Panc1 (cell line): ENCODE measurements around the gene RNF125.

Experiments
- POLR2AphosphoS5 ChIP-seq: IDR thresholded peaks from 2 replicates; pipeline ENCODE4 v1.6.1; 2012; ENCODE audit warnings: mild to moderate bottlenecking, low read depth, low read length, moderate library complexity
- TF ChIP-seq, protein P1 (sequence below): fragments of 450-650 bp; IDR thresholded peaks from 2 replicates; pipeline ENCODE4 v1.5.1; 2017; ENCODE audit warnings: mild to moderate bottlenecking

DNA sequence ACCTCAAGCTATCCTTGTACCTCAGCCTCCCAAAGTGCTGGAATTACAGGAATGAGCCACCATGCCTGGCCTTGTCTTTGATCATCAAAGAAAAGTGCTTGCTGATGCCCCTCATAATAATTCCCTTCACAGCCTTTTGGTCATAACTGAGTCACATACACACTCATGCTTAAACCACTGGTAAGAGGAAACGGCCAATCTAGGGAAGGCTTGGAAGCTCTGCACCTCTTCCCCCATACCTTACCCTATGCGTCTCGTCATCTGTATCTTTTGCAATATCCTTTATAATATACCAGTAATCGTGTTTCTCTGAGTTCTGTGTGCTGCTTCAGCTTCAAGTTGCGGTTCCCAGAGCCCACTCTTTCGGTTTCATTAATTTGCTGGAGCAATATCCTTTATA is 68.3 kb downstream of the RNF125 start:
- TF ChIP-seq POLR2AphosphoS5, result no peak
- TF ChIP-seq, protein P1, sequence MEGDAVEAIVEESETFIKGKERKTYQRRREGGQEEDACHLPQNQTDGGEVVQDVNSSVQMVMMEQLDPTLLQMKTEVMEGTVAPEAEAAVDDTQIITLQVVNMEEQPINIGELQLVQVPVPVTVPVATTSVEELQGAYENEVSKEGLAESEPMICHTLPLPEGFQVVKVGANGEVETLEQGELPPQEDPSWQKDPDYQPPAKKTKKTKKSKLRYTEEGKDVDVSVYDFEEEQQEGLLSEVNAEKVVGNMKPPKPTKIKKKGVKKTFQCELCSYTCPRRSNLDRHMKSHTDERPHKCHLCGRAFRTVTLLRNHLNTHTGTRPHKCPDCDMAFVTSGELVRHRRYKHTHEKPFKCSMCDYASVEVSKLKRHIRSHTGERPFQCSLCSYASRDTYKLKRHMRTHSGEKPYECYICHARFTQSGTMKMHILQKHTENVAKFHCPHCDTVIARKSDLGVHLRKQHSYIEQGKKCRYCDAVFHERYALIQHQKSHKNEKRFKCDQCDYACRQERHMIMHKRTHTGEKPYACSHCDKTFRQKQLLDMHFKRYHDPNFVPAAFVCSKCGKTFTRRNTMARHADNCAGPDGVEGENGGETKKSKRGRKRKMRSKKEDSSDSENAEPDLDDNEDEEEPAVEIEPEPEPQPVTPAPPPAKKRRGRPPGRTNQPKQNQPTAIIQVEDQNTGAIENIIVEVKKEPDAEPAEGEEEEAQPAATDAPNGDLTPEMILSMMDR, result no peak
